Body of pancreas (tissue), 4 donors: Measurements from ENCODE around the gene NXPH4. TPM values are rescaled to one million over a fixed set of nuclear protein-coding genes. Genes with fewer than 3 reads are reported as not detected.

Experiments used
- ATAC-seq: fragments of 150-250 bp; one replicate; pipeline ENCODE4 v1.9.1; 2016
- DNase-seq, 4 donors: peaks; one replicate each; pipeline ENCODE4 v3.0.0-alpha.2; 2019
- H3K27ac ChIP-seq, 4 donors: fragments of 200-600 bp; sonication (generic); 1 replicate in 3 of 4; 2 replicates in 1 of 4; pipeline versions ENCODE4 v1.5.1 to v1.6.1; 2016 to 2019; ENCODE audit warnings: mild to moderate bottlenecking in 1 of 4, mixed read lengths in 1 of 4, moderate library complexity in 1 of 4
- H3K27me3 ChIP-seq, 2 donors: fragments of 200-600 bp; sonication (generic); one replicate each; pipeline ENCODE4 v1.6.0; 2016; ENCODE audit warnings: mild to moderate bottlenecking in 1 of 2
- H3K36me3 ChIP-seq, 2 donors: fragments of 200-600 bp; sonication (generic); replicated peaks in 1 of 2; 2 replicates each; pipeline ENCODE4 v1.5.1; 2016; ENCODE audit warnings: low read depth in 2 of 2; ENCODE audit not compliant: insufficient read depth in 1 of 2
- H3K4me1 ChIP-seq: fragments of 200-600 bp; sonication (generic); one replicate; pipeline ENCODE4 v1.6.0; 2016
- H3K4me3 ChIP-seq, 2 donors: fragments of 200-600 bp; sonication (generic); 1 replicate in 1 of 2; 2 replicates in 1 of 2; pipeline ENCODE4 v1.5.1; 2016 to 2019
- H3K9me3 ChIP-seq, 3 donors: fragments of 200-600 bp; sonication (generic); 1 replicate in 2 of 3; 2 replicates in 1 of 3; pipeline ENCODE4 v1.5.1; 2016
- CTCF ChIP-seq, 7 experiments: fragments of 450-650 bp in 4 of 7; fragments of 200-600 bp in 3 of 7; sonication (generic) in 3 of 7; IDR thresholded peaks; one replicate each; pipeline ENCODE4 v1.5.1; 2016 to 2019; ENCODE audit warnings: antibody characterized with exemption in 7 of 7
- POLR2A ChIP-seq, 3 donors: fragments of 450-650 bp; IDR thresholded peaks; one replicate each; pipeline ENCODE4 v1.6.1; 2016; ENCODE audit warnings: antibody characterized with exemption in 3 of 3, mild to moderate bottlenecking in 2 of 3
- WGBS, 2 donors: methylation state at CpG; one replicate each; pipeline ENCODE4 v1.1.5; 2017; 5-methylcytosine and 5-hydroxymethylcytosine counted together
- intact Hi-C: fragments of 100-400 bp; cut with DNase I; formaldehyde crosslinking; loops from one replicate; pipeline ENCODE4 v1.15.1; 2023
- total RNA-seq, 2 donors: library from RNA; depleted of rRNA; stranded (reverse); fragments of >200 nt; gene quantifications; one replicate each; pipeline ENCODE4 v1.1.0, GENCODE V29; 2016

Gene NXPH4
- total RNA-seq, 2 donors from 2014 or later: 2.9 to 4.6 TPM

- Histone ChIP-seq H3K27me3 (no peaks in the 10 kb centered on the region), H3K36me3 (peaks cover 0 to 2% of the 10 kb centered on the region in 2 donors), H3K4me1 (no peaks in the 10 kb centered on the region), H3K4me3 (no peak overlapping the region), H3K27ac (no peak overlapping the region), H3K9me3 (no peaks in the 10 kb centered on the region)
- WGBS, 2 donors: 75 to 83% methylated on average over 12 to 15 of the region's 15 CpGs
- intact Hi-C loops: no loop called here
- no peak for DNase-seq
- no peak for ATAC-seq
- TF ChIP-seq CTCF (IDR thresholded peaks at IDR 0.05) (no peak), POLR2A (IDR thresholded peaks at IDR 0.05) (no peak)
Observed at GRCh38 chr12:57199191-57199590, 17.4 kb upstream of the NXPH4 start.

- ATAC-seq (no peak), DNase-seq (no peak)
- Histone ChIP-seq H3K27ac (no peak overlapping the region), H3K4me1 (no peaks in the 10 kb centered on the region), H3K4me3 (no peak overlapping the region), H3K36me3 (peaks cover 0 to 2% of the 10 kb centered on the region in 2 donors), H3K9me3 (no peaks in the 10 kb centered on the region), H3K27me3 (no peaks in the 10 kb centered on the region)
- TF ChIP-seq POLR2A (IDR thresholded peaks at IDR 0.05) (no peak), CTCF (IDR thresholded peaks at IDR 0.05) (no peak)
- intact Hi-C loops: no loop called here
- 89% methylated on average over 6 to 15 of the region's 15 CpGs for WGBS, 2 donors
Observed at GRCh38 chr12:57200497-57200896, 16.1 kb upstream of the NXPH4 start.

- ATAC-seq (no peak), DNase-seq (no peak)
- no peaks in the 10 kb centered on the region for H3K9me3 ChIP-seq
- no peak overlapping the region for H3K4me3 ChIP-seq
- WGBS, 2 donors: 82 to 94% methylated on average over 3 to 8 of the region's 8 CpGs
- H3K4me1 ChIP-seq: no peaks in the 10 kb centered on the region
- no peak overlapping the region for H3K27ac ChIP-seq
- TF ChIP-seq CTCF (IDR thresholded peaks at IDR 0.05): no peak
- TF ChIP-seq POLR2A (IDR thresholded peaks at IDR 0.05): no peak
- intact Hi-C loops: no loop called here
- no peaks in the 10 kb centered on the region for H3K27me3 ChIP-seq
- peaks cover 0 to 4% of the 10 kb centered on the region in 2 donors for H3K36me3 ChIP-seq
Observed at GRCh38 chr12:57201219-57201618, 15.4 kb upstream of the NXPH4 start.

GRCh38 chr12:57201631-57202030, 15.0 kb upstream of the NXPH4 start:
- TF ChIP-seq CTCF (IDR thresholded peaks at IDR 0.05): no peak
- intact Hi-C loops: no loop called here
- H3K4me3 ChIP-seq: no peak overlapping the region
- H3K36me3 ChIP-seq: peaks cover 0 to 4% of the 10 kb centered on the region in 2 donors
- H3K9me3 ChIP-seq: no peaks in the 10 kb centered on the region
- no peaks in the 10 kb centered on the region for H3K4me1 ChIP-seq
- ATAC-seq (no peak), DNase-seq (no peak)
- H3K27me3 ChIP-seq: no peaks in the 10 kb centered on the region
- no peak overlapping the region for H3K27ac ChIP-seq
- 74 to 85% methylated on average over 10 to 15 of the region's 16 CpGs for WGBS, 2 donors

GRCh38 chr12:57202321-57202720, 14.3 kb upstream of the NXPH4 start:
- Histone ChIP-seq H3K4me1 (no peaks in the 10 kb centered on the region), H3K4me3 (no peak overlapping the region), H3K27me3 (no peaks in the 10 kb centered on the region), H3K27ac (no peak overlapping the region), H3K9me3 (no peaks in the 10 kb centered on the region), H3K36me3 (peaks cover 0 to 4% of the 10 kb centered on the region in 2 donors)
- no peak for ATAC-seq
- DNase-seq: no peak
- 93 to 94% methylated on average over 19 of the region's 19 CpGs for WGBS, 2 donors
- TF ChIP-seq CTCF (IDR thresholded peaks at IDR 0.05) (no peak), POLR2A (IDR thresholded peaks at IDR 0.05) (no peak)
- intact Hi-C loops: no loop called here
